Activated CD4-positive, alpha-beta T cell treated with anti-CD3 and anti-CD28 coated beads for 24 hours (primary cell): ENCODE data around the gene NR2F1.
"Not testable (repeated sequence)": the region's sequence is repeated elsewhere in the genome, so short reads cannot be mapped to it uniquely, and the experiment has no call there.

Source experiments
- DNase-seq, 2 donors: peaks; one replicate each; pipeline ENCODE4 v3.0.0-alpha.2; 2020; ENCODE audit warnings: low read depth in 2 of 2

Gene NR2F1

GRCh38 chr5:93582677-93583438, at the start of gene NR2F1:
TSS of gene NR2F1 (plus strand) at chr5:93583222. CDS start at chr5:93585024, 1,802 bp downstream.
- DNase-seq = no peak

GRCh38 chr5:93545872-93546271, 37.1 kb upstream of the NR2F1 start:
- no peak for DNase-seq

- not testable (repeated sequence) for DNase-seq
Measured at GRCh38 chr5:93549594-93549993, 33.4 kb upstream of the NR2F1 start.

GRCh38 chr5:93557021-93557604, 25.9 kb upstream of the NR2F1 start:
- DNase-seq = no peak

- DNase-seq = no peak
Measured at GRCh38 chr5:93566091-93566490, 16.9 kb upstream of the NR2F1 start.

GRCh38 chr5:93567424-93567823, 15.6 kb upstream of the NR2F1 start:
- no peak for DNase-seq

GRCh38 chr5:93569300-93570160, 13.5 kb upstream of the NR2F1 start:
- no peak for DNase-seq

GRCh38 chr5:93570294-93571113, 12.5 kb upstream of the NR2F1 start:
- no peak for DNase-seq

- no peak for DNase-seq
Measured at GRCh38 chr5:93571114-93571949, 11.7 kb upstream of the NR2F1 start.

- DNase-seq = no peak
Measured at GRCh38 chr5:93572101-93572607, 10.9 kb upstream of the NR2F1 start.

GRCh38 chr5:93572608-93573353, 10.2 kb upstream of the NR2F1 start:
- no peak for DNase-seq

GRCh38 chr5:93573354-93574351, 9.4 kb upstream of the NR2F1 start:
- DNase-seq = no peak

- DNase-seq = no peak
Measured at GRCh38 chr5:93574491-93575305, 8.3 kb upstream of the NR2F1 start.

GRCh38 chr5:93575461-93576414, 7.3 kb upstream of the NR2F1 start:
- DNase-seq = no peak

GRCh38 chr5:93576994-93577853, 5.8 kb upstream of the NR2F1 start:
- DNase-seq = no peak
